GM19468 (cell line): ENCODE data around the gene CHIA.

ENCODE experiments used
- ATAC-seq: cut with Tn5 transposase; IDR thresholded peaks from one replicate; pipeline ENCODE4 v1.9.1; 2021; ENCODE audit warnings: mild to moderate bottlenecking, moderate library complexity, moderate number of reproducible peaks; ENCODE audit not compliant: unreplicated experiment; ENCODE audit errors: extremely low read depth

Gene CHIA

DNA sequence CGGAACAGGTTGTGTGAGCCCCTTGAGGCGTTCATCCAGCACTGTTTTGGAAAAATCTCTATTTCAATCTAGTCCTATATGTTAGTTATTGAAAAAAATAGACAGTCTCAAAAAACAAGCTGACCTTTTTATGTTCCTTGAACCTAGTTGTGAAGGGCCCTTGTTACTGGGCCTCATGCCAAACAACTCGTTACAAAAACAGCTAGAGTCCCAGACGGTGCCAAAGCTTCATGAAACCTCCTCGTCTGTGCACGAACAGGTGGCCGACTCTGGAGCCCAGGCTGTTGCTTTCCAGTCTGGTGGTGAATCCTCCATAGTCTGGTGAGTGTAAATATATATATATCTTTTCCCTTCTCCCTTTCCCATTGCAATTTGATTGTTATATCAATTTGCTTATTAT lies at the start of gene CHIA:
Gene CHIA (plus strand): TSS at position 222 of the 400 bp plus-strand sequence. CDS start 19,617 bp downstream, outside the sequence.
- no peak for ATAC-seq

DNA sequence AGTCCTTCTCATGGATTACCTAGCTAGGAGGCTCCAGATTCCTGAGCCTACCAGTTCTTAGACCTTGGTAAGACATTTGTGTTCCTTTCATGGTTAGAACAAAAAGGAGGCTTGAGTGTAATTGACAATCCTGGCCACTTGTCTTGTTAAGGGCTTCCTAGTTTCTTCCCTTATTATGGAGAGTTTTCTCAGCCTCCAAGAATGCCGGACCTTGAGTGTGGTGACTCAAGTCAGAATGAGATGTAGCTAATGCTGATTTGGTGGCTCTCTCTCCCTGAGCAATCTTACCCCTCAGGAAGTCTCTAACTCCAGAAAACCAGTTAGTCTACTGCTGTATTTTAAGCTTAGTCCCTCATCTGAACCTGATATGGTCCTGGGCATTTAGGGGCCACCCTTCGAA lies 48.9 kb upstream of the CHIA start:
- ATAC-seq: no peak

DNA sequence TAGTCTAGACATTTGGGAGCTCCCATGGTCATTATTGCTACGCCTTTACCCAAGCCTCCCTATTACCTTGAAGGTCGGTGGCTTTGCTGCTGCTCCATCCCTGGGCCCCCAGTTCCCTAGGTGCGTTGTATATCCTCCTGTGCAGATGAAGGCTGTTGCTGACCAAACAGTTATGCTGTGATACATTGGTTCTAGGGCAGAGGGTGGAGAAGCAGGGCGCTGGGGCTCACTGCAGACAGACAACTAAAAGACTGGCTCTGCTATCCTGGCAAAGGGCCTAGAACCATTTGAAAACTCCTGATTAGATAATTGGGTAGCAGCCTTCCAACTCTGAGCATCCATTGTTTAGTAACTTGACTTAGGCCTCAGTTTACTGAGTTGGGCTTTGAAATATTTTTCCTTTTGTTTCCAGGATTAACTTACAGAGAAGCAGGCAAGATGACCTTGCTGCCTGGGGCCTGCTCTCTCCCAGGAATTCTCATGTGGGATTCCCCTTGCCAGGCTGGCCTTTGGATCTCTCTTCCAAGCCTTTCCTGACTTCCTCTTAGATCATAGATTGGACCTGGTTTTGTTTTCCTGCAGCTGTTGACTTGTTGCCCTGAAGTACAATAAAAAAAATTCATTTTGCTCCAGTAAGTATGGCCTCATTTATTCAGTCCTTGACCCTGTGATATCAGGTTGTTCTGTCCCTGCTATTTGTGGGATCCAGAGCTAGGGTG lies 47.7 kb upstream of the CHIA start:
- no peak for ATAC-seq

- ATAC-seq: no peak
Observed at GRCh38 chr1:111247125-111247838, 43.4 kb upstream of the CHIA start.

GRCh38 chr1:111249960-111250359 lies 40.7 kb upstream of the CHIA start:
- no peak for ATAC-seq

DNA sequence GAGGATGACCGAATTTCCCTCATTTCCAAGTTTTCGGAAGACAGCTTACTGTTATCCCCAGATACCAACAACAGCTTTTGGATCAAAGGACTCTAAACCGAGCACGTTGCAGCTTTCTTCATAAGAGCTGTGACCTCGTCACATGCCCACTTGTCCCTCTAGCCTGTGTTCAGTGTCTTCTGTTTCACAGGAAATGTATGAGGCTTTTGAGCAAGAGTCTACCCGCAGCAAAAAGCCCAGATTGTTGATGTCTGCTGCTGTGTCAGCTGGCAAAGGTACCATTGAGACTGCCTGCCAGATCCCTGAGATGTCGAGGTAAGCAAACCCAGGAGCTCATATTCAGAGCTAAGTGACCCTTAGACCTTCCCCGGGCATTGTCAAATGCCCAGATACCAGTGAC lies 39.1 kb upstream of the CHIA start:
- ATAC-seq: no peak

DNA sequence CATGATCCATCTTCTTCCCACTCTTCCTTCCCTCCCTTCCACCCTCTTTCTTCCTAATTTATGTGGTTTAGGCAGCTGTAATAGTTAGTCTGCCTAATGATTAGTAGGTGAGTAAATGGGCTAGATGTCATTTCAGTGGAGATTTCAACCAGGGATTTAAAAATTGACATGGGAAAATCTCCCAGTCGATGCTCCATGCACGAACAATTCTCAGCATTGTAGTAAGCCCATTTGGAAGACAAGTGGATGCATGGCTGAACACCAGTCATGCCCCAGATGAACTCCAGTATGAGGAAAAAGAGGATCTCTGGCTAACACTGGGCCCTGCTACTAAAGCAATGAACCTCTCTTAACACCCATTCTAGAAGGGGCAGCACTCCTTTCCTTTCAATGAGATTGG lies 37.9 kb upstream of the CHIA start:
- no peak for ATAC-seq

GRCh38 chr1:111253876-111254275 lies 36.8 kb upstream of the CHIA start:
- no peak for ATAC-seq

- no peak for ATAC-seq
Observed at GRCh38 chr1:111256988-111257658, 33.5 kb upstream of the CHIA start.

- ATAC-seq: no peak
Observed at GRCh38 chr1:111267801-111268508, 22.7 kb upstream of the CHIA start.

DNA sequence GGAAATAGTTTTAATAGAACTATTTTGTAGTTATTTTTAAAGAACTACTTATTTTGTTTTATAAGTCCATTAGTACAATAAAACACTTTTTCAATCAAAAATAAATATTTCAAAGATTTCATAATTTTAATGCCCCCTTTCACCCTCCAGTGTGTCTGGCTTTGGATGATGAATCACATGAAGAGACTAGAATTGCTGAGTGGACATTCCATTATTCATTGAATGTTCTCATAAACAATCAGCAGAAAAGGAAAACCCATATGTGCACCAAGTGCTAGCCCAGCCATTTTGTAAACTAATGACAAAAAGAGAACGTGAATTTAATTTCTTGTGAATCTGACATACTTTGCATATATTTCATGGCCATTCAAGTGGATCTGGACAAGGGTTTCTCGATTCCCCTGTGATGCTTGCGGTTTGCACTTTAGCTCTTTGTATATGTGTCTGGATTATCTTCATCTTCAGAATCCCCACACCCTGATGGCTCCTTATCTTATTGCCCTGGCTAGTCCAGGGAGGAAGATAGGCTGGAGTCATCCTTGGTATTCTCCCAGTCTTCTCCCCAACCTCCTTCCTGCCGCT lies 20.7 kb upstream of the CHIA start:
- no peak for ATAC-seq

DNA sequence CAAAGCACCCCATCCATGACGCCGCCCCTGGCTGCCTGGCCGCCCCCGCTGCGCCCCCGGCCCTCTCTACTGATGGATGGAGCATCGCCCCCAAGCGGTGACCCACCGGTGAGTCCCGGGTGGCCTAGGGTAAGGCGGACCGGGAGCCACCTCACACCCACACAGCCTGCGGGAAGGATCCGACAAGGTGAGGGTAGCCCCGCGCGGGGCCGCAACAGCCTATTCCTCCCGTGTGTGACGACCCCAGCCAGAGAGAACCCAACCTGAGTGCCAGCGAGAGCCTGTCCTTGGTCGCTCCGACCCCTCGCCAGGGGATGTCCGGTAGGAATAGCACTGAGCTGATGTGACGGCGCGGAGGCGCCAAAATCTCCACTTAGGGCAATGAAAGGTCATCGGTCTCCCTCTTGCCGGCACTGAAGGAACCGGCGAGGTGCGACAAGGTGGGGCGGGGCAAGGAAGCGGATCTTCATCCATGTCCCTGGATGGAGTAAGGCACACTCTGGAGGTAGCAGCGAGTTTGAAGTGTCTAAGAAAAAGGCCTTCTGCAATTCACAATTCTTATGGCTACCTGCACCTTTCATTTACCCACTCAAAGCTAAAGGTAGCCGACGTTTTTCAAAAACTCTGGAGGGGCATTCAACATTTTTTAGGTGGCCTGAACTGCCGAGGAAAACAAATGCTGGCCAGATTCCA lies 19.7 kb upstream of the CHIA start:
- no peak for ATAC-seq

- no peak for ATAC-seq
Observed at GRCh38 chr1:111271464-111271801, 19.2 kb upstream of the CHIA start.

- no peak for ATAC-seq
Observed at GRCh38 chr1:111272081-111272480, 18.6 kb upstream of the CHIA start.

GRCh38 chr1:111274653-111275052 lies 16.0 kb upstream of the CHIA start:
- no peak for ATAC-seq

- no peak for ATAC-seq
Observed at GRCh38 chr1:111275079-111275478, 15.6 kb upstream of the CHIA start.

- no peak for ATAC-seq
Observed at GRCh38 chr1:111275780-111276433, 14.7 kb upstream of the CHIA start.

- no peak for ATAC-seq
Observed at GRCh38 chr1:111279144-111279543, 11.5 kb upstream of the CHIA start.

DNA sequence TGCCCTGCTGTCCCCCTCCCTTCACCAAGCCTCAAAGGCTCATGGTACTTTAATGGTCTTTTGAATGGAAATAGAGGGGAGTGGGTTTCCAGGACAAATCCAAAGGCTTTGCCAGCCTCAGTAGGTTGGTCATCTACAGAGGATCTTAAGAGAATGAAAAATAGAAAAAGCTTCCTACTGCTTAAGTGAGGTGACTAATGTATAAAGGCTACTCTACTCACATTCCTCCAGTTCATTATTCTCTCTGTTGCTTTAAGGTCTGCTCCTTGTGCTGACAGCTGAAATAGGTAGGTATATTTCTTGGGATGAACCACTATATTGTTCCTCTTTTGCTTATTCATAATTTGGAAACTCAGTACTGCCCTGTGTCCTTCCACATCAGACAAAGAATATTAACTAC lies 10.4 kb upstream of the CHIA start:
- no peak for ATAC-seq
